Subcutaneous abdominal adipose tissue (tissue), 5 donors: ENCODE measurements around the gene RAB40B.

Experiments
- H3K27ac ChIP-seq: one replicate; pipeline ENCODE4 v1.7.0; 2013; ENCODE audit warnings: low read depth, mild to moderate bottlenecking, inconsistent platforms, low read length, moderate library complexity
- H3K27me3 ChIP-seq, 5 donors: one replicate each; pipeline ENCODE4 v1.7.0; 2013; ENCODE audit warnings: low read length in 5 of 5, inconsistent platforms in 1 of 5; ENCODE audit not compliant: control insufficient read depth in 5 of 5, insufficient read depth in 4 of 5
- H3K36me3 ChIP-seq, 5 donors: one replicate each; pipeline ENCODE4 v1.7.0; 2013; ENCODE audit warnings: low read length in 5 of 5; ENCODE audit not compliant: control insufficient read depth in 5 of 5, insufficient read depth in 5 of 5
- H3K4me1 ChIP-seq, 5 donors: one replicate each; pipeline ENCODE4 v1.7.0; 2013; ENCODE audit warnings: low read length in 5 of 5, mild to moderate bottlenecking in 3 of 5, moderate library complexity in 1 of 5; ENCODE audit not compliant: control insufficient read depth in 5 of 5, insufficient read depth in 5 of 5
- H3K4me3 ChIP-seq, 5 donors: one replicate each; pipeline ENCODE4 v1.7.0; 2013; ENCODE audit warnings: low read length in 5 of 5, low read depth in 1 of 5
- H3K9ac ChIP-seq, 5 donors: one replicate each; pipeline ENCODE4 v1.7.0; 2013; ENCODE audit warnings: low read length in 5 of 5, mild to moderate bottlenecking in 4 of 5, moderate library complexity in 3 of 5
- H3K9me3 ChIP-seq, 5 donors: one replicate each; pipeline ENCODE4 v1.7.0; 2013; ENCODE audit warnings: low read length in 5 of 5; ENCODE audit not compliant: control insufficient read depth in 5 of 5
- donor health status: healthy.
- donor health status: healthy.
- donor health status: healthy.
- donor health status: healthy.
- donor health status: healthy.

Gene RAB40B

DNA sequence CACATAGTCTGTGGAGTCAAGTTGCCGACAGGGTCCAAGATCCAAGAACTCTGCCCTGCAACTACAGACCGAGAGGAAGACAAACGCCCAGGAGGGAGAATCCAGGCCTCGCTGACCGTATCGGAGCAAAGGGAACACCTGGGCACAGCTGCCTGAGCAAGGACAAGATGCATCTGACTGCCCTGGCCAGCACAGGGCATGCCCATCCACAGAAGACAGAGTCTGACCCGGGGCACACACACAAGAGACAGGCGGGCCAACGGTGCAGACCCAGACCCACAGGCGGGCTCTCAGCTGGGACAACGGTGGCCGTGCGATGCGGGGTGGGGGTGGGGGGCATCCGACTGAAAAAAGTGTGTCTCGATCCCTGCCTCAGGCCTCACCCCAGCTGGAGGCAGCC is 6.2 kb downstream of the RAB40B start:
- no peak overlapping the region for H3K27ac ChIP-seq
- peaks cover 0 to 8% (median 4%) of the 10 kb centered on the region in 5 donors for H3K9me3 ChIP-seq
- peaks cover 0 to 16% (median 9%) of the 10 kb centered on the region in 5 donors for H3K36me3 ChIP-seq
- peaks cover 1 to 6% (median 5%) of the 10 kb centered on the region in 5 donors for H3K4me1 ChIP-seq
- no peaks in the 10 kb centered on the region for H3K27me3 ChIP-seq
- H3K9ac ChIP-seq = peak overlapping the region in 1 of 5 donors; percentile 44
- H3K4me3 ChIP-seq = no peak overlapping the region

DNA sequence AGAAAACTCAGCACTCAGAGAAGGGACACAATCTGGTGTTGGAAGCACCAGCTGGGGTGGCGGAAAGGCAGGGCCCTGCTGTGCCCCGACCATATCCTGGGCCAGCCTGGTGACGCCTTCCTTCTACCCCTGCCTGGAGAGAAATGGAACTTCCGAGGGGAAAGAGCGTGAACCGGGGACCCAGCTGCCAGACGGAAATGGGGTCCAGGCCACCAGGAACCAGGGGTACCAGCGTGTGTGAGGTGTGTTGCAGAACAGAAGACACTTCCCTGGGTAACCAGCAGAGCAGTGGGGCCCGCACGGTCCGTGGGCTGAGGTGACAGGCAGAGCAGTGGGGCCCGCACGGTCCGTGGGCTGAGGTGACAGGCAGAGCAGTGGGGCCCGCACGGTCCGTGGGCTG is 6.8 kb downstream of the RAB40B start:
- peaks cover 0 to 16% (median 9%) of the 10 kb centered on the region in 5 donors for H3K36me3 ChIP-seq
- peaks cover 0 to under 1% (median 0%) of the 10 kb centered on the region in 5 donors for H3K4me1 ChIP-seq
- H3K4me3 ChIP-seq = no peak overlapping the region
- H3K9ac ChIP-seq = no peak overlapping the region
- H3K9me3 ChIP-seq = peaks cover 0 to 8% (median 4%) of the 10 kb centered on the region in 5 donors
- no peak overlapping the region for H3K27ac ChIP-seq
- no peaks in the 10 kb centered on the region for H3K27me3 ChIP-seq

- H3K36me3 ChIP-seq = peaks cover 0 to 16% (median 9%) of the 10 kb centered on the region in 5 donors
- H3K9me3 ChIP-seq = peaks cover 0 to 8% (median 4%) of the 10 kb centered on the region in 5 donors
- H3K4me3 ChIP-seq = no peak overlapping the region
- H3K27ac ChIP-seq = no peak overlapping the region
- no peaks in the 10 kb centered on the region for H3K27me3 ChIP-seq
- H3K9ac ChIP-seq = no peak overlapping the region
- no peaks in the 10 kb centered on the region for H3K4me1 ChIP-seq
These were observed 7.6 kb downstream of the RAB40B start for GRCh38 chr17:82690786-82691489.

- no peaks in the 10 kb centered on the region for H3K4me1 ChIP-seq
- H3K27me3 ChIP-seq = no peaks in the 10 kb centered on the region
- H3K9me3 ChIP-seq = peaks cover 0 to under 1% (median 0%) of the 10 kb centered on the region in 5 donors
- H3K4me3 ChIP-seq = no peak overlapping the region
- H3K9ac ChIP-seq = no peak overlapping the region
- H3K27ac ChIP-seq = no peak overlapping the region
- H3K36me3 ChIP-seq = peaks cover 0 to 16% (median 9%) of the 10 kb centered on the region in 5 donors
These were observed 9.4 kb downstream of the RAB40B start for GRCh38 chr17:82689077-82689476.

DNA sequence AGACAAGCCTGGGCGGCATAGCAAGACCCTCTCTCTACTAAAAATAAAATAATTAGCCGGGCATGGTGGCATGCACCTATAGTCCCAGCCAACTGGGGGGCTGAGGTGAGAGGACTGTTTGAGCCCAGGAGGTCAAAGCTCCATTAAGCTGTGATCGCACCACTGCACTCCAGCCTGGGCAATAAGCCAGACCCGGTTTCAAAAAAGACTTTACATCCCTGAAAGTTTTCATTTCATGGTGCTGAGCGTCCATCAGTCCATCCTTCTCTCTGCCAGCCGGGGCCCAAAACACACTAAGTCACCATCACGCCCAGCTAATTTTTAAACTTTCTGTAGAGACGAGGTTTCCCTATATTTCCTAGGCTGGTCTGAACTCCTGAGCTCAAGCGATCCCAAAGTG is 10.6 kb downstream of the RAB40B start:
- H3K27ac ChIP-seq = no peak overlapping the region
- H3K9ac ChIP-seq = no peak overlapping the region

GRCh38 chr17:82687375-82687861 is 11.1 kb downstream of the RAB40B start:
- Histone ChIP-seq H3K27me3 (no peaks in the 10 kb centered on the region), H3K9ac (no peak overlapping the region), H3K36me3 (peaks cover 0 to 16% (median 9%) of the 10 kb centered on the region in 5 donors), H3K9me3 (no peaks in the 10 kb centered on the region), H3K4me3 (no peak overlapping the region), H3K4me1 (no peaks in the 10 kb centered on the region), H3K27ac (no peak overlapping the region)

More for the DNA sequence above, 10.6 kb downstream of the RAB40B start:
- Histone ChIP-seq H3K4me3 (no peak overlapping the region), H3K9me3 (no peaks in the 10 kb centered on the region), H3K27me3 (no peaks in the 10 kb centered on the region), H3K36me3 (peaks cover 0 to 16% (median 9%) of the 10 kb centered on the region in 5 donors), H3K4me1 (no peaks in the 10 kb centered on the region)

DNA sequence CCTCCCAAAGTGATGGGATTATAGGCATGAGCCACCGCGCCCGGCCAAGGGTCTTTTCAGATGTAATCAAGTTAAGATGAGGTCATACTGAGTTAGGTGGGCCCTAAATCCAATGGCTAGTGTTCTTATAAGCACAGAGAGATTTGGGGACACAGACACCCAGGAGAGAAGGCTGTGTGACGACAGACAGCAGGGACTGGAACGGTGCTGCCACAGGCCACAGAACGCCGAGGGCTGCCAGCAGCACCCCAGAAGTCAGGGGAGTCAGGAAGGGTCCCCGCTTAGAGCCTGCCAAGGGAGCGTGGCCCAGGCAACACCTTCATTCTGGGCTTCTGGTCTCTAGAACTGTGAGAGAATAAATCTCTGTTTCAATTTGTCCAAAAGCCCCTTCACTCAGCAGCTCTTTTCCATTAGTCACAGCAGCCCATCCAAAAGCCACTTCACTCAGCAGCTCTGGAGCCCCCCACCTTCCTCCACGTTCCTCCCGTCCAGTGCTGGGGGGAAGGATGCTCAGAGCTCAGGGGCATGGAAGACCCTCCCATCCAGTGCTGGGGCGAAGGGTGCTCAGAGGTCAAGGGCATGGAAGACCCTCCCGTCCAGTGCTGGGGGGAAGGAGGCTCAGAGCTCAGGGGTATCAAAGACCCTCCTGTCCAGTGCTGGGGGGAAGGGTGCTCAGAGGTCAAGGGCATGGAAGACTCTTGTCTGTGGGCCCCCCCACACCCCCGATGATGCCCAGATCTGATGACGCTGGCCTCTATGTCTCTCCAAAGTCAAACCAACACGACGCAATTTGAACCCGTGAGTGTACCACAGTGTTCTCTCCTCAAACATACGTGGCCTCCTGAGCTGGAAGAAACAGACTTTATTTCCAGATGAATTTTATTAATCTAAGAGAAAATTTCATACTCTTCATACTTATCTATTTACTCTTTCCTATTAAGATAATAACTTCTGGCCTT is 11.9 kb downstream of the RAB40B start:
- peaks cover 0 to 14% (median 8%) of the 10 kb centered on the region in 5 donors for H3K36me3 ChIP-seq
- peaks cover 0 to 3% (median 0%) of the 10 kb centered on the region in 5 donors for H3K9me3 ChIP-seq
- H3K4me3 ChIP-seq = no peak overlapping the region
- H3K9ac ChIP-seq = no peak overlapping the region
- H3K27ac ChIP-seq = no peak overlapping the region
- H3K4me1 ChIP-seq = no peaks in the 10 kb centered on the region
- no peaks in the 10 kb centered on the region for H3K27me3 ChIP-seq

DNA sequence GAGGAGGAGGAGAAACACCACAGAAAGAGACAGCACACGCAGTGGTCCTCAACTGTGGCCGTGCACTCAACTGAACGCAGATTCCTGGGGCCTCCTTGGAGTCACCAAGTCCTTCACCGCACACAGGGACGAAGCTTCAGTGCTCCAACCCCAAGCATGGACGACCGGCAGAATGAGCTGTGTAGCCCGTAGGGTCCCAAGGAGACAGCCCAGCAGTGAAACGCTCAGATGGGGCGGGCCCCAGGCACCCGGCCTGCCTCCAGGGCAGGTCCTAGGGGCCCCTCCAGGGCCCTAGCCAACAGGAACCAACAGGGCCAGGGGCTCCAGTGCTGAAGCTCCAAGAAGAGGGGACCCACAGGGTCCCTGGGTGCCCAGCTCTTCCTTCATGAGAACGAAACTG is 13.2 kb downstream of the RAB40B start:
- no peak overlapping the region for H3K27ac ChIP-seq
- H3K9me3 ChIP-seq = peaks cover 0 to 7% (median 4%) of the 10 kb centered on the region in 5 donors

DNA sequence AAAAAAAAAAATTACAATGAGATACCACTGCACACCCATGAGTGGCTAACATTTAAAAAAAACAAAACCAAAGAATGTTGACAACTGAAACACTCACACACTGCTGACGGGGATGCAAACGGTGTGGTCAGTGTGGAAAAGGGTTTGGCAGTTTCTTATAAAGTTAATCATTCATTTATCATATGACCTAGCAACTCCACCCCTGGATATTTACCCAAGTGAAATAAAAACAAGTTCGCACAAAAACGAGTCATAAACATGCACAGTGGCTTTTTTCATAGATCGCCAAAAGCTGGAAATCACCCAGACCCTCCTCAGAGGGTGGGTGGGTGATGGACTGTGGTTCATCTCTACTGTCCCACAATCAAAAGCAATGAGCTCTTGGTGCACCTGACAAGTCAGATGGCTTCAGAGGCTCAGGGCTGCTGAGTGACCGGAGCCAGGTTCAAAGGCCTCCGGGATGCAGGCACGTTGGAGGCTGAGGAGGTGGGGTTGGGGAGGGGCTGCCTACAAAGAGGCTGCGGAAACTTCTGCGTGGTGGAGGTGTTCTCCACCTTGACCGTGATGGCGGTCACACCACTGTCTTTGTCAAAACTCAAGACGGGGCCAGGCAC is 14.2 kb downstream of the RAB40B start:
- Histone ChIP-seq H3K9ac (no peak overlapping the region), H3K27ac (no peak overlapping the region), H3K9me3 (peaks cover 0 to 7% (median 4%) of the 10 kb centered on the region in 5 donors), H3K36me3 (no peaks in the 10 kb centered on the region), H3K27me3 (no peaks in the 10 kb centered on the region), H3K4me3 (no peak overlapping the region), H3K4me1 (no peaks in the 10 kb centered on the region)

More for the DNA sequence above, 13.2 kb downstream of the RAB40B start:
- Histone ChIP-seq H3K9ac (no peak overlapping the region), H3K27me3 (no peaks in the 10 kb centered on the region), H3K4me3 (no peak overlapping the region), H3K4me1 (no peaks in the 10 kb centered on the region), H3K36me3 (peaks cover 0 to 3% (median 3%) of the 10 kb centered on the region in 5 donors)
